H1 (cell line): ENCODE data around the gene NR2F1-AS1.

Experiments used
- CBX5 ChIP-seq: fragments of 300-800, 300-1000 bp; sonication (generic); IDR thresholded peaks from 2 replicates; pipeline ENCODE4 v1.7.1; 2016; ENCODE audit warnings: antibody characterized with exemption, low read length, low read depth
- CTCF ChIP-seq, 3 experiments: IDR thresholded peaks; 1 replicate in 2 of 3; 2 replicates in 1 of 3; pipeline versions ENCODE4 v1.5.1 to v1.6.1; 2011; ENCODE audit warnings: low read length in 3 of 3, mild to moderate bottlenecking in 3 of 3, inconsistent platforms in 2 of 3, low read depth in 1 of 3, moderate library complexity in 1 of 3; ENCODE audit not compliant: insufficient read depth in 1 of 3; ENCODE audit errors: control extremely low read depth in 1 of 3
- HDAC6 ChIP-seq: IDR thresholded peaks from one replicate; pipeline ENCODE4 v1.7.1; 2012; ENCODE audit warnings: low read depth, mild to moderate bottlenecking, inconsistent platforms, low read length, moderate library complexity
- POLR2A ChIP-seq, 2 experiments: IDR thresholded peaks; 1 replicate in 1 of 2; 2 replicates in 1 of 2; pipeline ENCODE4 v1.6.1; 2011; ENCODE audit warnings: low read depth in 2 of 2, low read length in 2 of 2, mild to moderate bottlenecking in 2 of 2; ENCODE audit errors: control extremely low read depth in 1 of 2

GRCh38 chr5:93603793-93604643, 23.0 kb upstream of the NR2F1-AS1 start:
- no peak for TF ChIP-seq CTCF (IDR thresholded peaks at IDR 0.05; ENCODE audit: control extremely low read depth in 1 of 3, insufficient read depth in 1 of 3, low read depth in 1 of 3, low read length in 3 of 3)
- TF ChIP-seq POLR2A (IDR thresholded peaks at IDR 0.05; ENCODE audit: control extremely low read depth in 1 of 2, low read depth in 2 of 2, low read length in 2 of 2) = no peak
- TF ChIP-seq HDAC6 = no peak
- TF ChIP-seq CBX5 = no peak
